HL-60 (cell line): ENCODE data around the gene DGLUCY.
A peak's percentile ranks its signal among the peaks of the same experiment; 100 is the strongest.

ENCODE experiments used
- DNase-seq, 2 experiments: peaks; one replicate each; pipeline ENCODE4 v3.0.0-alpha.2; 2010 to 2020; ENCODE audit warnings: low read depth in 1 of 2, low spot score in 1 of 2
- H3K27ac ChIP-seq: fragments of 250-450 bp; sonication (Bioruptor Pico); replicated peaks from 2 replicates; pipeline ENCODE4 v1.5.1; 2020; ENCODE audit warnings: mild to moderate bottlenecking, moderate library complexity
- H3K27me3 ChIP-seq: fragments of 250-450 bp; sonication (Bioruptor Pico); 2 replicates; pipeline ENCODE4 v1.5.1; 2021; ENCODE audit warnings: mild to moderate bottlenecking, moderate library complexity; ENCODE audit not compliant: insufficient read depth, poor library complexity, severe bottlenecking
- H3K4me3 ChIP-seq: replicated peaks from 2 replicates; pipeline ENCODE4 v1.5.1; 2011; ENCODE audit warnings: mild to moderate bottlenecking, control low read depth, low read length; ENCODE audit not compliant: insufficient read depth
- CTCF ChIP-seq: IDR thresholded peaks from one replicate; pipeline ENCODE4 v1.5.1; 2011; ENCODE audit warnings: low read length, control low read depth, inconsistent platforms; ENCODE audit not compliant: insufficient read depth
- GABPA ChIP-seq: IDR thresholded peaks from 2 replicates; pipeline ENCODE4 v1.6.1; 2012; ENCODE audit warnings: low read depth
- POLR2AphosphoS5 ChIP-seq: IDR thresholded peaks from 2 replicates; pipeline ENCODE4 v1.6.1; 2012; ENCODE audit warnings: low read depth
- REST ChIP-seq: IDR thresholded peaks from 2 replicates; pipeline ENCODE4 v1.6.1; 2012; ENCODE audit warnings: low read depth; ENCODE audit not compliant: insufficient replicate concordance
- SPI1 ChIP-seq: IDR thresholded peaks from 2 replicates; pipeline ENCODE4 v1.6.1; 2012; ENCODE audit warnings: low read depth, mild to moderate bottlenecking, borderline replicate concordance

Gene DGLUCY

GRCh38 chr14:91253795-91254323, 140.0 kb downstream of the DGLUCY start:
- H3K27ac ChIP-seq = 0 out of 2 replicates have a peak overlapping the region, but pooled peaks have one; percentile 9
- TF ChIP-seq SPI1 (no peak), REST (no peak), GABPA (no peak), CTCF (no peak), POLR2AphosphoS5 (no peak)
- H3K27me3 ChIP-seq = no peaks in the 10 kb centered on the region
- H3K4me3 ChIP-seq = peak overlapping the region; percentile 35
- DNase-seq = no peak

- Histone ChIP-seq H3K4me3 (no peak overlapping the region), H3K27ac (no peak overlapping the region), H3K27me3 (no peaks in the 10 kb centered on the region)
- no peak for TF ChIP-seq GABPA
- TF ChIP-seq REST = no peak
- TF ChIP-seq POLR2AphosphoS5 = no peak
- no peak for TF ChIP-seq SPI1
- no peak for TF ChIP-seq CTCF
- peak in 1 of 2 experiments; percentile 42 for DNase-seq
Observed at GRCh38 chr14:91254461-91254860, 140.6 kb downstream of the DGLUCY start.

GRCh38 chr14:91255026-91255695, 141.3 kb downstream of the DGLUCY start:
- H3K27me3 ChIP-seq = no peaks in the 10 kb centered on the region
- H3K4me3 ChIP-seq = no peak overlapping the region
- no peak overlapping the region for H3K27ac ChIP-seq
- TF ChIP-seq SPI1 = no peak
- no peak for TF ChIP-seq REST
- no peak for TF ChIP-seq GABPA
- TF ChIP-seq POLR2AphosphoS5 = no peak
- no peak for TF ChIP-seq CTCF
- no peak for DNase-seq
